ENCODE results near the gene FAM83D. TPM values are rescaled to one million over a fixed set of nuclear protein-coding genes. Genes with fewer than 3 reads are reported as not detected.
A peak's percentile ranks its signal among the peaks of the same experiment; 100 is the strongest.

FAM83D gene
- total and polyA plus RNA-seq, 2 donors from 2014 or later = 0.79 to 1.2 TPM

DNA sequence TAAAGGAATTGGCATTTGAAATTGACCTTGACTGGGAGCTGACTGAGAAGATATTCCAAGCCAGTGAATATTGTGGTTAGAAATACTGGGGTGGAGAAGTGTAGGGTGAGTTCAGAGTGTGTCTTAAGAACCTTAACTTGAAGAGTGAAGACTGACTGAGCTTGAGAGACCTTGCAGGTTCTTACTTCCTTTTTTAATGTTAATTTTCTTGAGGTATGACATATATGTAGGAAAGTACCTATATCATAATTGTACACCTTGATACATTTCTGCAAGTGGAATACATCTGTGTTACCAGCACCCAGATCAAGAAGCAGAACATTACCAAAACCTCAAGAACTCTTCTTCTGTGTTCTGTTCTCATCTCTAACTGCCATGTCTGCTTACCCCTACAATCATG, 46.9 kb downstream of the FAM83D start:
- Histone ChIP-seq H3K9ac (ENCODE audit: low read length in 3 of 3) (no peak overlapping the region), H3K4me3 (ENCODE audit: low read length in 3 of 3) (no peak overlapping the region), H3K36me3 (ENCODE audit: control insufficient read depth in 2 of 3, insufficient read depth in 3 of 3, low read length in 3 of 3) (peaks cover 0 to 16% (median 10%) of the 10 kb centered on the region in 3 donors), H3K9me3 (ENCODE audit: control insufficient read depth in 2 of 3, insufficient read depth in 1 of 3, low read length in 3 of 3) (no peaks in the 10 kb centered on the region), H3K27ac (ENCODE audit: low read depth in 2 of 2, low read length in 2 of 2) (no peak overlapping the region), H3K4me1 (ENCODE audit: control insufficient read depth in 2 of 3, insufficient read depth in 2 of 3, low read depth in 1 of 3, low read length in 3 of 3) (peaks cover 0 to 5% (median 4%) of the 10 kb centered on the region in 3 donors), H3K27me3 (ENCODE audit: control insufficient read depth, insufficient read depth, low read length) (no peaks in the 10 kb centered on the region)
- FAIRE-seq (no peak), DNase-seq (no peak)
- intact Hi-C loops (cut with DNase I) = no loop called here
- no peak for TF ChIP-seq CTCF (IDR thresholded peaks at IDR 0.05; ENCODE audit: borderline replicate concordance, extremely low read depth, insufficient read depth)

GRCh38 chr20:38973645-38974044, 47.4 kb downstream of the FAM83D start:
- intact Hi-C loops (cut with DNase I) = no loop called here
- Histone ChIP-seq H3K27ac (ENCODE audit: low read depth in 2 of 2, low read length in 2 of 2) (no peak overlapping the region), H3K4me3 (ENCODE audit: low read length in 3 of 3) (no peak overlapping the region), H3K36me3 (ENCODE audit: control insufficient read depth in 2 of 3, insufficient read depth in 3 of 3, low read length in 3 of 3) (peaks cover 0 to 16% (median 9%) of the 10 kb centered on the region in 3 donors), H3K4me1 (ENCODE audit: control insufficient read depth in 2 of 3, insufficient read depth in 2 of 3, low read depth in 1 of 3, low read length in 3 of 3) (peaks cover 0 to 5% (median 4%) of the 10 kb centered on the region in 3 donors), H3K27me3 (ENCODE audit: control insufficient read depth, insufficient read depth, low read length) (no peaks in the 10 kb centered on the region), H3K9ac (ENCODE audit: low read length in 3 of 3) (no peak overlapping the region), H3K9me3 (ENCODE audit: control insufficient read depth in 2 of 3, insufficient read depth in 1 of 3, low read length in 3 of 3) (no peaks in the 10 kb centered on the region)
- FAIRE-seq (no peak), DNase-seq (peak in 1 of 5 donors; percentile 9)
- no peak for TF ChIP-seq CTCF (IDR thresholded peaks at IDR 0.05; ENCODE audit: borderline replicate concordance, extremely low read depth, insufficient read depth)

- DNase-seq (no peak), FAIRE-seq (no peak)
- intact Hi-C loops (cut with DNase I) = no loop called here
- no peaks in the 10 kb centered on the region for H3K27me3 ChIP-seq (ENCODE audit: control insufficient read depth, insufficient read depth, low read length)
- no peak overlapping the region for H3K9ac ChIP-seq (ENCODE audit: low read length in 3 of 3)
- TF ChIP-seq CTCF (IDR thresholded peaks at IDR 0.05; ENCODE audit: borderline replicate concordance, extremely low read depth, insufficient read depth) = no peak
- H3K4me1 ChIP-seq (ENCODE audit: control insufficient read depth in 2 of 3, insufficient read depth in 2 of 3, low read depth in 1 of 3, low read length in 3 of 3) = peaks cover 0 to 5% (median 4%) of the 10 kb centered on the region in 3 donors
- no peak overlapping the region for H3K27ac ChIP-seq (ENCODE audit: low read depth in 2 of 2, low read length in 2 of 2)
- no peaks in the 10 kb centered on the region for H3K9me3 ChIP-seq (ENCODE audit: control insufficient read depth in 2 of 3, insufficient read depth in 1 of 3, low read length in 3 of 3)
- peaks cover 0 to 6% (median 0%) of the 10 kb centered on the region in 3 donors for H3K36me3 ChIP-seq (ENCODE audit: control insufficient read depth in 2 of 3, insufficient read depth in 3 of 3, low read length in 3 of 3)
- H3K4me3 ChIP-seq (ENCODE audit: low read length in 3 of 3) = no peak overlapping the region
These were observed 49.4 kb downstream of the FAM83D start for GRCh38 chr20:38975539-38976120.

DNA sequence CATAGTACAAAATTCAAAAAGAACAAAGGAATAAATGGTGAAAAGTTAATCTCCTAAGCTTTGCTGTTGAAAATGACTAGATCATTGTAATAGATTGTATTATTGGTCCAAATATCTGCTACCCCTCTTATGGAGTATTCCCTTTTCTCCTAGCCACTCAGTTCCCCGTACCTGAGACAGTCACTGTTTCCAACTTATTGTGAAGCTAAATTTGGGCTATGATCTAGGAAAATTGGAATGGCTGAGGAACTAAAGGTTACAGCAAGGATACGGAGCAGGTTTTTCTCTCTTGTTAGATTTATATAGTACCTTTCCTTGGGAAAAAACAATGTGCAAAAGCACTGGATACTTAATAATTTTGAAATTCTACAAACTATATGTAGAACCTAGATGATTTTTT, 53.2 kb downstream of the FAM83D start:
- intact Hi-C loops (cut with DNase I) = no loop called here
- no peak overlapping the region for H3K9ac ChIP-seq (ENCODE audit: low read length in 3 of 3)
- H3K27ac ChIP-seq (ENCODE audit: low read depth in 2 of 2, low read length in 2 of 2) = no peak overlapping the region
- FAIRE-seq = no peak
- no peak overlapping the region for H3K4me3 ChIP-seq (ENCODE audit: low read length in 3 of 3)
- no peak for DNase-seq
- H3K36me3 ChIP-seq (ENCODE audit: control insufficient read depth in 2 of 3, insufficient read depth in 3 of 3, low read length in 3 of 3) = peaks cover 0 to 2% (median 0%) of the 10 kb centered on the region in 3 donors
- H3K9me3 ChIP-seq (ENCODE audit: control insufficient read depth in 2 of 3, insufficient read depth in 1 of 3, low read length in 3 of 3) = no peaks in the 10 kb centered on the region
- no peak for TF ChIP-seq CTCF (IDR thresholded peaks at IDR 0.05; ENCODE audit: borderline replicate concordance, extremely low read depth, insufficient read depth)
- H3K27me3 ChIP-seq (ENCODE audit: control insufficient read depth, insufficient read depth, low read length) = no peaks in the 10 kb centered on the region
- no peaks in the 10 kb centered on the region for H3K4me1 ChIP-seq (ENCODE audit: control insufficient read depth in 2 of 3, insufficient read depth in 2 of 3, low read depth in 1 of 3, low read length in 3 of 3)
